ENCODE measurements around the gene NABP1.

- TF ChIP-seq REST (IDR thresholded peaks at IDR 0.05; ENCODE audit: insufficient replicate concordance, low read depth) (no peak), CTCF (IDR thresholded peaks at IDR 0.05; ENCODE audit: insufficient read depth, low read length) (no peak), SPI1 (IDR thresholded peaks at IDR 0.05; ENCODE audit: borderline replicate concordance, low read depth) (no peak)
These were observed 19.9 kb downstream of the NABP1 start for GRCh38 chr2:191697870-191698269.
